NCI-H1105 treated with DMSO at 0.1 percent for 48 hours (cell line): ENCODE measurements around the gene MRPL17.
"Not testable (repeated sequence)": the region's sequence is repeated elsewhere in the genome, so short reads cannot be mapped to it uniquely, and the experiment has no call there.

Experiments used
- DNase-seq: peaks from one replicate; lab custom pipeline; 2025; lab: John Stamatoyannopoulos, UW

MRPL17 gene

DNA sequence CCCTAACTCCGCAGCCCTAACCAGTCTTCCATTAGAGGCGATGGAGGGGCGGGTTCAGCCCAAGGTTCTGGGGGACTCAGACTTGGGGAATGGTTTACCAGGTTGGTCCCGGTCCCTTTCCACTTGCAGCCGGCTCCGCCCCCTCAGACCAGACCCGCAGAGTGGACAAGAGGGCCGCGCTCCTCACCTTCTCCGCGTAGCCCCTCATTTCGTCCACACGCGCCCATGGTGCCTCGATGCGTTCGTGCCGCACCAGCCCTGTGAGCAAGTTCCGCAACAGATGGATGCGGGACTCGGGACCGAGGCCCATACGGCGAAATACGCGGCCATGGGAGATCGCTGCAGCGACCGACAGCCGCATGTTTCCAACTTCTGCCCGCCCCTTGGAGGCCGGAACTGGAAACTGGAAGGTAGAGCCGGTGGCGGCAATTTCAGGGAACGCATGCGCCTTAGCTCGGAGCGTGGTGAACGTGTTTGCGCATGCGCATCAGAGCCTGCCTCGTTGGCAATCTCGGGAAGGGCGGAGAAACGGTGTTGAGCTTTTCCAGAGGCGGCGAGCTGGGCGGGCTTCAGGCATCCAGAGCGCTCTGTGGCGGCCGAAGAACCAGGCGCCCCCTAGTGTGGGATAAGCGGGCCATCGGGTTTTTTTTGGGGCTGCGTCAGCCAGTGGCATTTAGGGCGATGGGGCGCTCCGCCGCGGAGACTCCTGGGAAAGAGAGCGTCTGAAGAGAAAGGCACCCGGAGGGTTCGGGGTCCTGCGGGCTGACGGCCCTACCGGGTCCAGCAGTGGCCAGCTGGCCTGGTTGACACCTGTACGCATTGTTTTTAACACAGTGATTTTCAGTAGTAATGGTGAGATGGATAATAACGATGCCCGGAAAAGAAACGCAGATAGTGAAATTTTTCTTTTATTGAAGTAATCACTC is at the start of gene MRPL17:
MRPL17 (minus strand) TSS at position 405 of the 926 bp plus-strand sequence; CDS start at position 361, 44 bp downstream.
- DNase-seq: peak; percentile 99

DNA sequence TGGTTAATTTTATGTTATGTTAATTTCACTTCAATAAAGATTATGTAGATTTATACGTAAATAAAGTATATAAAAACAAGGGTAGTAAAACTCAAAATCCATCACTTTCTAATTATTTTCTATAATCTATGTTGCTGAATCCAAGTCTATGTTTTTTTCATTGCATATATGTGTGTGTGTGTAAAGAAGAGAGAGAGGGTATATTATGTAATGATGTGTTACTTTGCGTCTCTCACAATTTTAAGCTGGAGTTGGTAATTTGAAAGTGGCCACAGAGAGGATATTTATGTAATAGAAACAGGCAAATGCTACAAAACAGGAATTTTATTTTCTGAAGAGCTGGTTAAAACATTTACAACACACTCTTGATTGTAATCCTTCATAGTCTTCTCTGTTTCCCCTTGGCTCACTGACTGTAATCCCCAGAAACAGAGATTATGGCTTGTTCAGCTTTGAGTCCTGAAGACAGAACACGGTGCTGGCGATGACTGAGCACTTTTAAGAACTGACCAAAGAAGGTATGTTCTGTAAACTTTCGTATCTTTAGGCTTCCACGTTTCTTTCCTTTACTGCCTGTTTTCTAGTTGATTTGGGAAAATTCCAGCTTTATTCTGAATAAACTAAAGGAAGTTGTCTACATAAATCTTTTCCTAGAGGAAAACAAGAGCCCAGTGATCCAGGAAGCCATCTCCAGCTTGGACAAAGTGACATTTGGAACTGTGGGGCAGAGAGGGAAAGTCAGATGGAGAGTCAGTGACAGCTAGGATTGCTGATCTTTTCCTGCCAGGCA is 45.0 kb upstream of the MRPL17 start:
- no peak for DNase-seq

DNA sequence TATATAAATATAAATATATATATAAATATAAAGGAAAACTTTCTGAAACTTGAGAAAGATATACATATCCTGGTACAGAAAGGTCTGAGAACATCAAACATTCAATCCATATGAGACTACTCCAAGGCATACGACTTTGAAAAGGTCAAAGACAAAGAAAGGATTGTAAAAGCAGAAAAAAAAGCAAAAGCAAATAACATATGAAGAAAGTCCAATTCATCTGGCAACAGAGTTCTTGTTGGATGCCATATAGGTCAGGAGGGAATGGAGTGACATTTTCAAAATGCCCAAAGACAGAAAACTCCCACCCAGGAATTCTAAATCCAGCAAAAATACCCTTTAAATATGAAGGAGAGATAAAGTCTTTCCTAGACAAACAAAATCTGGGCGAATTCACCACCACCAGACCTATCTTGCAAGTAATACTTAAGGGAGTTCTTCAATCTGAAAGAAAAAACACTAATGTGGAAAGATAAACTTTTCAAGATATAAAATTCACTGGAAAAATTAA is 42.3 kb upstream of the MRPL17 start:
- DNase-seq: no peak

DNA sequence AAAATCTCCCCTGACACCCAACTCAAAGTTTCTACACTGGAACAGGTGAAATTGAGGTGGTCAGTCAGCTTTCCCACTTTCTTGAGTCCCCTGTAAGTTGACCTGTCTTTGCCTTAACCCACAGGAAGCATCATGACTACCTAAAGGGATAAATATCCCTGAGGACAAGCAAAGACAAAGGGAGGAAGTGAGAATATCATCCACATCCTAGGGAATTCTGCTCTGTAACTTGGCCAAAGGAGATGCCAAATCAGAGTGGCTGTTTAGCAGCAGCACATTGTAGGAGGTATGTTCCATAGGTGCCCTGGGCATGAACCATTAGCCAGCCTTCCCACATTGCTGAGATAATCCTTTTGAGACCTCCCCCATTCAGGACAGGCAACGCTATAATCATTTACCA is 40.9 kb upstream of the MRPL17 start:
- DNase-seq: no peak

DNA sequence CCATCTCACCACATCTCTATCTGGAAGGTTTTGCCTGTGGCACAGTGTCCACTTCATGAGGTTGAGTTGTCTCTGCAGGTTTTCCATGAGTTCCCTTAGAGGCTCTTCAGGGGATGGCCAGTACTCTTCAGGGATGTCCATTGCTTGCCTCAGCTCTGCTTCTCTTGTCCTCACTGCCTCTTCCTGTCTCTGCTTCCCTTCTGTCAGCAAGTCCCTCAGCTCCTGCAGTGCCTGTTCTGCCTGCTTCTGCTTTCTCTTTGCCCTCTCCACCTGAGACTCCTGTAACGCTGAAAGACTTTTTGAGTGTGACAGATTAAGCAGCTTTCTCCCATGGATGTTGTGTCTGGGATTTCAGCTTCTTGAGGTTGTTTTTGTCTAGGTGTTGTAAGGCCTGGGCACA is 38.2 kb upstream of the MRPL17 start:
- no peak for DNase-seq

DNA sequence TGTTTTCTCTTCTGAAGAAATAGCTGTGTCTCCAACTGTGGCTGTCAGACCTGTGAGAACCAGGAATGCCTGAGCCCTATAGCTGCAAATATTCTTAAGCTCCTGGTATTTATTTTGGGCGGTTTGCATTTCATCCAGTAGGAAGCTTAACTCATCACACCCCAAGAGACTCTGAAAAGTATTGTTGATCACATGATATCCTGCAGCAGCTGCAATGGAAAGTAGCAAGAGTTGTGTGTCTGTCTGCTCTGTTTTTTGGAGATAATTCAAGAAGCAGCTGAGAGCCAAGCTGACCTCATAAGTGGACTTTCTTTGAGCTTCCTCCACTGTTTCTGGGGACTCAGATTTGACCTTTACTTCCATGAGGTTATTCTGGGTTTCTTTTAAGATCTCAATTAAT is 36.4 kb upstream of the MRPL17 start:
- DNase-seq: no peak

DNA sequence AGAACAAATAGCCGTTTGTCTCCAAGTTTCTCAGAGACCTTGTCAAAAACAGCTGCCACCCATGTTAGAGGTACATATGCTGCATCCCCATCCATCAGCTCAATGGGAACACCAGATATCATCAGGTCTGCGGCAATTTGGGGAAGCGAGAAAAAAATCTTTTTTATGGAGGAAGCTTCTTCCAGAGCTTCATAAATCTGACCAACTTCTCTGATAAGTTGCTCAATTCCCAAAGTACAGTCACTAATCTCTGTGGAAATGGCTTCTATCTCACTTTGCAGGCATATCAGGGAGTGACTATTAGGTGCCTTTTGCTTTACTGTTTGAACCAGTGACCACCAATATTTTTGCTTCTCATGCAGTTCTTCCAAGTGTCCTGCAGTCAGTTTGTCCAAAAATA is 34.3 kb upstream of the MRPL17 start:
- DNase-seq: no peak

DNA sequence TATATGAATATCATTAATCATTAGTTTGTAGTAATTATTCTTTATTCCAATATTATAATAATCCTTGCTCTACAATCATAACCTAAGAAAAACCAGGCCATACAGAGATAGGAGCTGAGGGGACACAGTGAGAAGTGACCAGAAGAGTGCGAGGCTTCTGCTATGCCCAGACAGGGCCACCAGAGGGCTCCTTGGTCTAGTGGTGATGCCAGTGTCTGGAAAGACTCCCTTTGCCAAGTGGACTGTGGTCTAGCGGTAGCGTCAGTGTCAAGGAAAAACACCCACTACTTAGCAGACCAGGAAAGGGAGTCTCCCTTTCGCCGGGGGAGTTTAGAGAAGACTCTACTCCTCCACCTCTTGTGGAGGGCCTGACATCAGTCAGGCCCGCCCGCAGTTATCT is 28.4 kb upstream of the MRPL17 start:
- not testable (repeated sequence) for DNase-seq

DNA sequence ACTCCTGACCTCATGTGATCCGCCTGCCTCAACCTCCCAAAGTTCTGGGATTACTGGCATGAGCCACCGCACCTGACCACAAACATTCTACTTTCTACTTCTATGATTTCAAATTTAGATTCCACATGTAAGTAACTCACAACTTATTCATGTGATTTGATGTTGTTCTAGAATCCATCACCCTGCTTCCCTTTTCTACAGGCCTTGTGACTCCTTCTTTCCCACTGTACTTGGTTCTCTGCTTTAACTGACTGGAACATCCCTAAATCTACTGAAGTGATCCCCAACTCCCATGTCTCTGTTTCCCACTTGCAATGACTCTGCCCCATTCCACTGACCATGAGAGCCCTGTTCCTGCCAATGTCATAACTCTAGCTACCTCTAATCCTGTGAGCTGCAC is 25.7 kb upstream of the MRPL17 start:
- DNase-seq: no peak

DNA sequence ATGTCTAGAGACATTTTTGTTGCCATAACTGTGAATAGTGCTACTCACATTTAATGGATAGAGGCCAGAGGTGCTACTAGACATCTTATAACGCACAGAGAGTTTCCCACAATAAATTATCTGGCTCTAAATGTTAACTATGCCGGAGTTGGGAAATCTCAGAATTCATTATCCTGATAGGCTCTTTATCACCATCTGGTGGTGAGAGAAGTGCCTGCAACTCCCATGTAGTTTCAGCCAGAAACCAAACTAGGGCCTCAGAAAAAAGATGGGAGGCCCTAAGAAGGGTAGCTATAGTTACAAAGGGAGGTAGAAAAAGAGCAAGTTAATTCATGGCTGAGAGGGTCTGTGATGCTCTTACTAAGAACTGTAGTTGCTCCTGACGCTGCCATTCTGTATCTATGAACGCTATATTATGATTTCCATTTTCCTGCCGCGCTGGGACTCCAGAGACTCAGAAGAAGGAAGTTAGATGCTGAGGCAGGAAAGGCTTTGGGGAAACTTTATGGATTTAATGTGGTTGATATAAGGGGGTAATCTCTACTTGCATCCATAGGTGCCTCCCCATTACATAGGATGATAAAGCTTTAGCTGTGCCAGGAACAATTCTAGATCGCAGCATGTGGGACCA is 22.9 kb upstream of the MRPL17 start:
- DNase-seq: peak; percentile 46

DNA sequence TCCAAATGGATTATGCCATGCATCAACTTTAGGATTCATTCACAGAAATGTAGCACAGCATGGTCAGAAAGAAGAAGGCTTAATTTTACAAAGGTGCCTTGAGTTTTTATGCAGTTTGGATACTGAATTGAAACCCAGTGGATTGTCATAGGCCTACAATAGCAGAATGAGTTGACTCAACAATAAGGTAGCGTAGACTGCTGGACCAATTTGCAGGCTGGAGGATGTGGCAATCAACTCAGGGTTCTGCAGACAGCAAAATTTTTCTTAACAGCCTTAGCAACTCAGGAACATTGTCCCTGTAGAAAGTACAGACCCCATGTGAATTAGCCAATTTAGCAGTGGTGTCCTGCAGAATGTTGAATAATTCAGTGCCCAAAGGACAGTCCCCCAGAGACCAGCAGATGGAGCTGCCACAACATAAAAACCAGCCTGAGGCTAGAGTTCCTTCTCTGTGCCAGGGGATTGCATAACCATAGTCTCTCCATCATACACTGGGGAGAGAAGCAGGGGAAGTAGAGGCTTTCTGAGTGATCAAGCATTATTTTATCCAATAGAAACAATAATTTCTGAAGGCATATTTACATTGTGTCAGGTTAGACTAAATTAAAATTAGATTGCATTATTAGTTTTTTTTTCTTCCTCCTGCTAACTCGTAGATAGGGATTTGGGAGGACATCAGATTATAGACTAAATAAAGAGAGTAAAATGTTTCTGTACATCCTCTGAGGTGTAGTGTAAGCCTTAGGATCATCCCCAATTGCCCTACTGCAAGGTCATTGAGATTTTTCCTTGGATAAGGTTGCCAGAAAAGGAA is 20.3 kb upstream of the MRPL17 start:
- DNase-seq: peak; percentile 24

DNA sequence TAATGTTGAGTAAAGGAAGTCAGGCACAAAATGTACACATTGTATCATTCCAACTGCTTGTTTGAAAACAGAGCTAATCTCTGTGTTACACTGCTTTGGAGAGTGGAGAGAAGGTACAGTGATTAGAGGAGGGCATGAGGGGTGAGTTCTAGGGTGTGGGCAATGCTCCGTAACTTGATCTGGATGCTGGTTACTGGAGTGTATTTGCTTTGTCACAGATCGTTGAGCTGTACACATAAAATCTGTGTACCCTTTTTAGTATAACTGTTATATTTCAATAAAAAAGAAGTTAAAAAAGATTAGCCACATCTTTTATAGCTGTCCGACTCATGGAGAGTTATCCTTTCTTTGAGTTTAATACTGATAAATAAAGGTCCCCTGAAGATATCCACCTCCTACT is 18.8 kb upstream of the MRPL17 start:
- DNase-seq: not testable (repeated sequence)

DNA sequence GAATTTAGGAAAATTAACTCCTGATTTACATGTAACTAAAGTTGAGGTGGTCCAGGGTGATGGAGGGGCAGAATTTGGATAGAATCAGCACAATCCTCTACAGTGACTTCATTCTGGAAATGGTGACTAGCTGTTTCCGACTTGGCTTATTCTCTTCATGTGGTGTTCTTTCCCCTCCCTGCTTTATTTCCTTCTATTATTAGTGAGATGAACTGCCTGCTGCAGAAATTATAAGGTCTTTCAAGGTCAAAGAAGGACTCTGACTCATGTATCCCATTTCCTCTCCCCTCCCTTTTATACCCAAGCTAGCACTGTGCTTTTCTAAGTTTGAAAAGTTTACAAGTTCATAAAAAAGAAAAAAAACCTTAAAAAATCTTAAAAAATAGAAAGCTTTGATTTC is 12.2 kb upstream of the MRPL17 start:
- no peak for DNase-seq

DNA sequence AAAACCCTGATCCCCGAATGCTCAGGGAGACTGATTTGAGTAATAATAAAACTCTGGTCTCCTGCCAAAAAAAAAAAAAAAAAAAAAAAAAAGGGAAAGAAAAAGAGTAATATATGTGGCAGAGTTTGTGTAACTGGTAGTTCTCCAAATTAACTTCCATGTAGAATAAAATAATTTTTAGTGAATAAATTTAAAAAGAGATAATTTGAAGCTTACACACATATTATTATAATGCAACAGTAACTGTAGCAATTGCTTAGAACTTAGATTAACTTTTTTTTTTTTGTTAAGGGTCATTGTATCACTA is 11.0 kb upstream of the MRPL17 start:
- no peak for DNase-seq

DNA sequence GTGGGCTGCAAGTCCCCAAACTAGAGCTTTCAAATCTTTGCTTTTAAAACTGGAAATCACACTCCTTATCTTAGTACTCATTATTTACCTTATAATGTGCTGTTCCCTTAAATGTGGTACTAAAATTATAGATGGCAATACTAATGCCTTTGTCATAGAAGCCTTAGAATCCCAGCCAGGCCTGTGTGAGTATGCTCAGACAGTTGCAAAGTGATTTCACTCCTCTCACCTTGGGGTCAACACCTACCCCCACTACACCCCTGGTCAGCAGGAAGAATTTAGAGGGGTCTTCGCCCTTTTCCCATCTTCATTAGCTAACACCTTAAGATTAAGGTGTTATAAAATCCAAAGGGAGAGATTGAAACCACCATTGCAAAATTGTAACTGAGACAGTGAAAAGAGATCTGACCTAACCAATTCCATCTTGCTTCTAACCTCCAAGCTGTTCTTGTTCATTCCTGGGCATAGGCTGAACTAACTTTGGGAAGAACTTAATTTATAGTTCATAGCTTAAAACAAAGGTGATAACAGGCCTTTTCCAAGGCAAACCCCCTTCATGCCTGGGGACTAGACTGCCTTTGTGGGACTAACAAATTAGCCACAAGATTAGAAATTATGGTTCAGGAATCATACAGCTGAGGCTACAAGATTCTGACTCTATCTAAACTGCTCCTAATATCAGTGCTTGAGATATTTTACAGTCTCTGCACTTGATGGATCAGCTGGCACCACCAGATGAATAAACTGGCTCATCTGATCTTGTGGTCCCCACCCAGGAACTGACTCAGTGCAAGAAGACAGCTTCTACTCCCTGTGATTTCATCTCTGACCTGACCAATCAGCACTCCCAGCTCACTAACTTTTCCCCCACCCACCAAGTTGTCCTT is 10.4 kb upstream of the MRPL17 start:
- DNase-seq: no peak

DNA sequence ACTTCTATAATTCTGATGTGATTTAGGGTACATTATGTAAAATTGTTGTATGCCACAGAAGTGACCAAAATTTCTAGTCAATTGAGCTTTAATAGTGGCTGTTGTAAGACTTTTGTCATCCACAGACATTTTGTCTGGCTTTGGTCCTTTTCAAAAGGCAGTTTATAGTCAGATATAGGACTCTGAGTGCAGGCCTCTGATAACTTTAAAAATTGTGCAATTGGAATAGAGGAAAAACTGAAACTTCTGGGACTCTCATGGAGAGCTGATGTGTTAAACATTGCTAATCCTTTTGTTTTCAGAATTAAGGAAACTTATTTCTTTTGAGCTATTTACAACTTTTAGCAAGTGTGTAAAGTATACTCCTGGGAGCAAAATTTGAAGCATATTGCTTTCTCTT is 9.0 kb upstream of the MRPL17 start:
- no peak for DNase-seq

DNA sequence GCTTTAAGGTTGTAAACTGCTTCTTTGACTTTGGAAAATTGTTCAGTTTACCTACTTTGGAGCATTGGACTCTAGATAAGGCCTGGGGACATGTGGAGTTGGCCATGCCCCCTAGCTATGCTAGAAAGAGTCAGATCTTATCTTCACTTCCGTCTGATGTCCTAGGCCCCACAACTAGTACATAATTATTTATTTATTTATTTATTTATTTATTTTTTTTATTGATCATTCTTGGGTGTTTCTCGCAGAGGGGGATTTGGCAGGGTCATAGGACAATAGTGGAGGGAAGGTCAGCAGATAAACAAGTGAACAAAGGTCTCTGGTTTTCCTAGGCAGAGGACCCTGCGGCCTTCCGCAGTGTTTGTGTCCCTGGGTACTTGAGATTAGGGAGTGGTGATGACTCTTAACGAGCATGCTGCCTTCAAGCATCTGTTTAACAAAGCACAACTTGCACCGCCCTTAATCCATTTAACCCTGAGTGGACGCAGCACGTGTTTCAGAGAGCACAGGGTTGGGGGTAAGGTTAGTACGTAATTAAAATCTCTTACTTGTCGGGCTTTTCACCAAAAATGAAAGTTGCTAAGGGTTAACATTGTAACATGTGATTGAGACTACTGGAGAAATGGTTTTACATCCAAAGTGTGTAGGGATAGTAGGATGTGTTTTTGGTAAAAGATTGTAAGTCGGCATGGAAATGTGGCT is 7.4 kb upstream of the MRPL17 start:
- DNase-seq: not testable (repeated sequence)

DNA sequence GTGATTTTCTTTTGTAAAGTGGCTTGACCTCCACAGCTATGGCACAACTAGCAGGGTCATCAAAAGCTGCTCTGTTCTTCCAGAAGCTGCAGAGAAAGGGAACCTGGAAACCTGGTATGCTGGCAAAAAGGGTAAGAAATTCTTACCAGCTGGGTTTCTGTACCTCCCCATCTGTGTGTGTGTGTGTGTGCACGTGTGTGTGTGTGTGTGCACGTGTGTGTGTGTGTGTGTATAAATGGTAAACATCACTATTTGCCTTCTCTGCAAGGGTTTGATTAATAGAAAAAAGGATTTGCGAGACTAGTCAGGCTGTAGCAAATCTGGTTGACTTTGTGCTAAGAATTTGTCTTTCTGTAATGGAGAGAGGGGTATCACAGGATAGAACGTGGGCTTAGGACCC is 4.7 kb upstream of the MRPL17 start:
- no peak for DNase-seq

DNA sequence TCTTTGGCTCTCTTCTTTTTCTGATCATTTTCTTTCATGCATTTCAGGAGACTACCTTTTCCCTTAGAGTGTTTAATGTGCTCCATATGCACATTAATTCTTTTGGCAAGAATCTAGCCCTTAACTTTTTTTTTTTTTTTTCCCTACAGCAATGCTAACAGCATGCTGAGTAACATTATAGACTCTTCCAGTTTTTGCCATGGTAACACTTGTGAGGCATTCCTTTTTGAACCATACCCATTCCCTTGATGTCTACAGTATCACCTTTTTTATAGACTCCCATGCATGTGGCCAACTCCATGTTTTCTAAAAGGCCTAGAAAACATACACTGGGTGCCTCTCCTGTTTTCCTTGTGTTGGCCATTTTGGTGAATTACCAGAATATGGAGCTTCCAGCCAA is 2.9 kb upstream of the MRPL17 start:
- DNase-seq: no peak

DNA sequence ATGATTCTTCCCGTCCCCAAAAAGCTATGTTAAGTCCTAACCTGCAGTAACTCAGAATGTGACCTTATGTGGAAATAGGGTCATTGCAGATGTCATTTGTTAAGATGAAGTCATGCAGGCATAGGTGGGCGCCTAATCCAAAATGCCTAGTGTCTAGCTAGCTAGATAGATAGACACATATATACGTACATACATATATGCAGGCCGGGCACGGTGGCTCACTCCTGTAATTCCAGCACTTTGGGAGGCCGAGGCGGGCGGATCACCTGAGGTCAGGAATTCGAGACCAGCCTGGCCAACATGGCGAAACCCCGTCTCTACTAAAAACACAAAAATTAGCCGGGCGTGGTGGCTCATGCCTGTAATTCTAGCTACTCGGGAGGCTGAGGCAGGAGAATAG is 928 bp upstream of the MRPL17 start:
- DNase-seq: not testable (repeated sequence)
